Measurements from ENCODE around the gene SP9. TPM values are rescaled to one million over a fixed set of nuclear protein-coding genes. Genes with fewer than 3 reads are reported as not detected.

The SP9 gene
- total RNA-seq, 1 experiment from 2014 or later = not detected

GRCh38 chr2:174336501-174337336 is 2.0 kb downstream of the SP9 start:
- H3K4me1 ChIP-seq (ENCODE audit: control insufficient read depth, insufficient read depth, low read length) = peaks cover 16% of the 10 kb centered on the region
- DNase-seq (ENCODE audit: low read depth, low spot score) = no peak
- ChIA-PET POLR2A (interaction anchor here (0.6 kb wide), 1 partner anchor 272 kb away, joined by 6 read pairs; no protein-coding TSS in a partner anchor), CTCF (no interaction called here)
- TF ChIP-seq POLR2AphosphoS5 (IDR thresholded peaks at IDR 0.05; ENCODE audit: low read depth, low read length) (no peak), CTCF (IDR thresholded peaks at IDR 0.05) (no peak)
- BruUV-seq (replicated peaks) = no TSS peak
- intact Hi-C loops (cut with micrococcal nuclease; ENCODE audit: unreplicated experiment) (no loop called here), in situ Hi-C loops (cut with HindIII; ENCODE audit: low pct_unique_long_range_greater_than_20kb, low sequenced_read_pairs) (no loop called here)
- no peaks in the 10 kb centered on the region for H3K36me3 ChIP-seq (ENCODE audit: control insufficient read depth, insufficient read depth, low read length)
- H3K27me3 ChIP-seq (ENCODE audit: control insufficient read depth, insufficient read depth, low read length) = no peaks in the 10 kb centered on the region
- H3K27ac ChIP-seq (ENCODE audit: low read length) = no peak overlapping the region
- ATAC-seq = no peak
- H3K9me3 ChIP-seq (ENCODE audit: control insufficient read depth, insufficient read depth, low read depth, low read length) = no peaks in the 10 kb centered on the region
- H3K4me3 ChIP-seq (ENCODE audit: low read depth in 2 of 2, low read length in 2 of 2) = no peak overlapping the region

GRCh38 chr2:174337337-174338146 is 2.8 kb downstream of the SP9 start:
- H3K36me3 ChIP-seq (ENCODE audit: control insufficient read depth, insufficient read depth, low read length) = no peaks in the 10 kb centered on the region
- intact Hi-C loops (cut with micrococcal nuclease; ENCODE audit: unreplicated experiment) (no loop called here), in situ Hi-C loops (cut with HindIII; ENCODE audit: low pct_unique_long_range_greater_than_20kb, low sequenced_read_pairs) (no loop called here)
- H3K27ac ChIP-seq (ENCODE audit: low read length) = no peak overlapping the region
- peaks cover 15% of the 10 kb centered on the region for H3K4me1 ChIP-seq (ENCODE audit: control insufficient read depth, insufficient read depth, low read length)
- no peak for TF ChIP-seq CTCF (IDR thresholded peaks at IDR 0.05)
- POLR2A ChIA-PET = no interaction called here
- H3K4me3 ChIP-seq (ENCODE audit: low read depth in 2 of 2, low read length in 2 of 2) = no peak overlapping the region
- no TSS peak for BruUV-seq (replicated peaks)
- DNase-seq (ENCODE audit: low read depth, low spot score) (no peak), ATAC-seq (no peak)
- H3K9me3 ChIP-seq (ENCODE audit: control insufficient read depth, insufficient read depth, low read depth, low read length) = no peaks in the 10 kb centered on the region
- CTCF ChIA-PET = no interaction called here
- H3K27me3 ChIP-seq (ENCODE audit: control insufficient read depth, insufficient read depth, low read length) = no peaks in the 10 kb centered on the region

GRCh38 chr2:174338147-174338605 is 3.4 kb downstream of the SP9 start:
- CTCF ChIA-PET = no interaction called here

More at GRCh38 chr2:174338147-174338605, 3.4 kb downstream of the SP9 start:
- POLR2A ChIA-PET = no interaction called here
- ATAC-seq (no peak), DNase-seq (ENCODE audit: low read depth, low spot score) (no peak)
- TF ChIP-seq REST (IDR thresholded peaks at IDR 0.05; ENCODE audit: insufficient read depth in 1 of 2, low read depth in 2 of 2, low read length in 1 of 2) (no peak), SIN3A (IDR thresholded peaks at IDR 0.05; ENCODE audit: borderline replicate concordance, insufficient read depth, low read depth, low read length) (no peak), POLR2AphosphoS5 (IDR thresholded peaks at IDR 0.05; ENCODE audit: low read depth, low read length) (no peak), CTCF (IDR thresholded peaks at IDR 0.05) (no peak), TCF7L2 (IDR thresholded peaks at IDR 0.05; ENCODE audit: low read depth, low read length) (no peak)
- intact Hi-C loops (cut with micrococcal nuclease; ENCODE audit: unreplicated experiment) (no loop called here), in situ Hi-C loops (cut with HindIII; ENCODE audit: low pct_unique_long_range_greater_than_20kb, low sequenced_read_pairs) (no loop called here)
- Histone ChIP-seq H3K9me3 (ENCODE audit: control insufficient read depth, insufficient read depth, low read depth, low read length) (no peaks in the 10 kb centered on the region), H3K27me3 (ENCODE audit: control insufficient read depth, insufficient read depth, low read length) (no peaks in the 10 kb centered on the region), H3K4me1 (ENCODE audit: control insufficient read depth, insufficient read depth, low read length) (peaks cover 9% of the 10 kb centered on the region), H3K4me3 (ENCODE audit: low read depth in 2 of 2, low read length in 2 of 2) (no peak overlapping the region), H3K27ac (ENCODE audit: low read length) (no peak overlapping the region), H3K36me3 (ENCODE audit: control insufficient read depth, insufficient read depth, low read length) (no peaks in the 10 kb centered on the region)
- no TSS peak for BruUV-seq (replicated peaks)

Data from Panc1 (cell line).